Right lobe of liver (tissue), 6 donors: ENCODE measurements around the gene MGAT4C. TPM values are rescaled to one million over a fixed set of nuclear protein-coding genes. Genes with fewer than 3 reads are reported as not detected.

ENCODE experiments used
- ATAC-seq, 4 donors: fragments of 200-7000 bp; cut with Tn5 transposase; one replicate each; pipeline ENCODE4 v1.9.1; 2020; ENCODE audit warnings: mild to moderate bottlenecking in 4 of 4, moderate library complexity in 4 of 4
- DNase-seq, 3 donors: peaks; one replicate each; pipeline ENCODE4 v3.0.0-alpha.2; 2020
- H3K27ac ChIP-seq, 3 donors: fragments of 200-600 bp; one replicate each; pipeline ENCODE4 v1.8.0; 2022
- H3K27me3 ChIP-seq, 2 donors: fragments of 200-600 bp; one replicate each; pipeline ENCODE4 v1.8.0; 2022
- H3K36me3 ChIP-seq, 4 donors: fragments of 200-600 bp; sonication (generic) in 1 of 4; one replicate each; pipeline versions ENCODE4 v1.5.1 to v1.8.0; 2017 to 2022; ENCODE audit warnings: control low read depth in 1 of 4
- H3K4me1 ChIP-seq, 4 donors: fragments of 200-600 bp; sonication (generic) in 1 of 4; one replicate each; pipeline versions ENCODE4 v1.5.1 to v1.8.0; 2017 to 2022; ENCODE audit warnings: control low read depth in 1 of 4
- H3K4me3 ChIP-seq, 3 donors: fragments of 200-600 bp; one replicate each; pipeline ENCODE4 v1.8.0; 2022
- H3K9me3 ChIP-seq, 4 donors: fragments of 200-600 bp; sonication (generic) in 1 of 4; one replicate each; pipeline versions ENCODE4 v1.5.1 to v1.8.0; 2017 to 2022; ENCODE audit warnings: control low read depth in 1 of 4
- POLR2A ChIP-seq: fragments of 450-650 bp; IDR thresholded peaks from one replicate; pipeline ENCODE4 v1.6.1; 2017; ENCODE audit warnings: antibody characterized with exemption, mild to moderate bottlenecking
- WGBS: methylation state at CpG from one replicate; pipeline ENCODE4 v1.1.6; 2018; ENCODE audit warnings: low coverage, low lambda C conversion rate; ENCODE audit not compliant: insufficient coverage; ENCODE audit errors: missing lambda C conversion rate; 5-methylcytosine and 5-hydroxymethylcytosine counted together
- intact Hi-C, 2 donors: fragments of 100-400 bp; cut with DNase I; formaldehyde crosslinking; loops; one replicate each; pipeline versions ENCODE4 v1.11.2 to v1.14.1; 2022
- total RNA-seq, 6 experiments: library from RNA; depleted of rRNA in 2 of 6; stranded (reverse); fragments of >200 nt in 2 of 6; fragmentation: NEBNext Ultra II Directional in 3 of 6; extraction: Animal tissue kit (Norgen Biotek cat#: 25700) in 3 of 6; gene quantifications; one replicate each; pipeline versions ENCODE4 v1.1.0 to v1.2.4, GENCODE V29; 2016 to 2023
- TF ChIP-seq, protein P1 (sequence below), 4 donors: fragments of 200-600 bp in 3 of 4; fragments of 450-650 bp in 1 of 4; IDR thresholded peaks; one replicate each; pipeline versions ENCODE4 v1.5.1 to v1.8.0; 2016 to 2022; ENCODE audit warnings: antibody characterized with exemption in 4 of 4, mild to moderate bottlenecking in 2 of 4
- donor health status: DM: no; HTN: yes; CAD: no.
- donor health status: DM: no; HTN: no; CAD: no.
- donor health status: DM: no; HTN: no; CAD: no.
- donor health status: DM: no; HTN: yes; CAD: no.
- donor health status: DM: no; HTN: yes; CAD: no.

MGAT4C gene
- total RNA-seq, 6 experiments from 2014 or later: 0.06 to 0.55 (median 0.07) TPM; not detected in 1

DNA sequence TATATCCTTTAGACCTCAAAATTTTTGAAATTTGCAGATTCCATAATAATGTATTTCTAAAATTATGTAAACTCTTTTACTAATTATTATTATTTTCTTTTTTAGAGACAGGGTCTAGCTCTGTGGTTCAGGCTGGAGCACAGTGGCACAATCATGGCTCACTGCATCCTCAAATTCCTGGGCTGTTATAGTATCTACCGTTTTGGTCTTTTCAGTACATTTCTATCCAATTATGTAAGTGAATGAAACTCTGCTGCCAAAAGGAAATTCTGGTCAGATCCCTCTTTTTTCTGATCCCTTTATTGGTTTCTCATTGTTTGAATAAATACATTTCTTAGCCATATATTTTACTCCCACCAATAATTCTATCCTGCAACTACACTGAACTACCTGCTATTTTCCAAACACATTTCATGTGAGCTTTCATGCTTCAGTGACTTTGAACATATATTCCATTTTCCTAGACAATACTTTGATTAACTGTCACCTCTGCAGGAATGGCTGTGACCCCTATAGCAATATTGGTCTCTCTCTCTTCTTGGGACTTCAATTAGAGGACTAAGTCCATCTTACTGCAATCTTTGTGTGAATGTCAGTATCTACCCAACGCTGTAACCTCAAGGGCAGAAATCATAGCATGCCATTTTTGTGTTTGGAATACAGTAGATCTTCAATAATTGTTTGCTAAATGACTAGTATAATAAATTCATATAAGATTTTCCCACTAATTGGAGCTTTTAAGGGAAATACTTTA lies 198.9 kb downstream of the MGAT4C start:
- TF ChIP-seq, protein P1, sequence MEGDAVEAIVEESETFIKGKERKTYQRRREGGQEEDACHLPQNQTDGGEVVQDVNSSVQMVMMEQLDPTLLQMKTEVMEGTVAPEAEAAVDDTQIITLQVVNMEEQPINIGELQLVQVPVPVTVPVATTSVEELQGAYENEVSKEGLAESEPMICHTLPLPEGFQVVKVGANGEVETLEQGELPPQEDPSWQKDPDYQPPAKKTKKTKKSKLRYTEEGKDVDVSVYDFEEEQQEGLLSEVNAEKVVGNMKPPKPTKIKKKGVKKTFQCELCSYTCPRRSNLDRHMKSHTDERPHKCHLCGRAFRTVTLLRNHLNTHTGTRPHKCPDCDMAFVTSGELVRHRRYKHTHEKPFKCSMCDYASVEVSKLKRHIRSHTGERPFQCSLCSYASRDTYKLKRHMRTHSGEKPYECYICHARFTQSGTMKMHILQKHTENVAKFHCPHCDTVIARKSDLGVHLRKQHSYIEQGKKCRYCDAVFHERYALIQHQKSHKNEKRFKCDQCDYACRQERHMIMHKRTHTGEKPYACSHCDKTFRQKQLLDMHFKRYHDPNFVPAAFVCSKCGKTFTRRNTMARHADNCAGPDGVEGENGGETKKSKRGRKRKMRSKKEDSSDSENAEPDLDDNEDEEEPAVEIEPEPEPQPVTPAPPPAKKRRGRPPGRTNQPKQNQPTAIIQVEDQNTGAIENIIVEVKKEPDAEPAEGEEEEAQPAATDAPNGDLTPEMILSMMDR (IDR thresholded peaks at IDR 0.05): no peak
- no peak for TF ChIP-seq POLR2A
- Histone ChIP-seq H3K4me1 (no peaks in the 10 kb centered on the region), H3K27me3 (no peaks in the 10 kb centered on the region), H3K4me3 (no peak overlapping the region), H3K9me3 (no peaks in the 10 kb centered on the region), H3K36me3 (no peaks in the 10 kb centered on the region), H3K27ac (no peak overlapping the region)
- intact Hi-C loops: no loop called here
- no peak for DNase-seq
- no peak for ATAC-seq
- 42% methylated on average over 2 of the region's 2 CpGs for WGBS

DNA sequence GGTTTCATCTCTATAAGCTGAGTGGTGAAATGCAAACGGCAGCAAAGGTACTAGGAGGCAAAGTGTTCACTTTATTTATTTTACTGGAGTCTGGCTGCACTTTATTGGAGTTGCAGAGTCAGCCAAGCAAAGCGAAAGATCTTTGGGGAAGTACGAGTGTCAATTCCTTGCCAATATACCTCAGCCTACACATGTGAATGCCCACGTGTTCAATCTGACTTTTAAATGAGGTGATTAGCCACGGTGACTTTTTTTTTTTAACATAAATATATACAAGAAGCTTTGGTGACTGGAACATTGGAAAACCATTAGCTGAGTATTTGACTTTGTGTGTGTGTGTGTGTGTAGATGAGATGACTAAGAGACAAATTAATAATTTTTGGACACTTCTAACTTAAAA lies 203.3 kb downstream of the MGAT4C start:
- intact Hi-C loops: no loop called here
- WGBS: 31% methylated on average over 5 of the region's 5 CpGs
- DNase-seq: no peak
- TF ChIP-seq POLR2A: no peak
- TF ChIP-seq, protein P1 (IDR thresholded peaks at IDR 0.05): no peak
- Histone ChIP-seq H3K9me3 (no peaks in the 10 kb centered on the region), H3K27ac (no peak overlapping the region), H3K4me3 (no peak overlapping the region), H3K36me3 (no peaks in the 10 kb centered on the region), H3K27me3 (no peaks in the 10 kb centered on the region), H3K4me1 (no peaks in the 10 kb centered on the region)
- no peak for ATAC-seq

DNA sequence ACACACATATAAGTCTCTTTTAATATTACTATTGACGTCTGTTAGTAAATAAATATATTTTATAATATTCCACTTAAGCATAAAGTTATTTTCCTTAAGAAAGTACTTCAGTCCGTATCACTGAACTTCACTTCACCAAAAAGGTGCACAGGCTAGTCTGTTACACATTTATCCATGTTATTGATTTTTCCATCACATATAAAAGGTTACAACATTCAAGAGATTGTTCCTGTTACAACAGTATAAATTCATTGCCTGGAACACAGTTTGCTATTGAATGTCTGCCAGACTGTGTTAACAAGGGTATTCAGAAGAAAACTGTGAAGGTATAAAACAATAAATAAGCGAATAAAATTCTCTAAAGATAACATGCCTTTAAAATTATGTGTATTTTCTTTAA lies 206.2 kb downstream of the MGAT4C start:
- H3K9me3 ChIP-seq: no peaks in the 10 kb centered on the region
- H3K36me3 ChIP-seq: no peaks in the 10 kb centered on the region
- intact Hi-C loops: no loop called here
- H3K4me1 ChIP-seq: no peaks in the 10 kb centered on the region
- WGBS: 25% methylated on average over 3 of the region's 3 CpGs
- no peak for DNase-seq
- H3K27me3 ChIP-seq: no peaks in the 10 kb centered on the region
- H3K27ac ChIP-seq: no peak overlapping the region
- TF ChIP-seq POLR2A: no peak
- TF ChIP-seq, protein P1 (IDR thresholded peaks at IDR 0.05): no peak
- H3K4me3 ChIP-seq: no peak overlapping the region
- peak; percentile 38 to 81 (median 76) for ATAC-seq

DNA sequence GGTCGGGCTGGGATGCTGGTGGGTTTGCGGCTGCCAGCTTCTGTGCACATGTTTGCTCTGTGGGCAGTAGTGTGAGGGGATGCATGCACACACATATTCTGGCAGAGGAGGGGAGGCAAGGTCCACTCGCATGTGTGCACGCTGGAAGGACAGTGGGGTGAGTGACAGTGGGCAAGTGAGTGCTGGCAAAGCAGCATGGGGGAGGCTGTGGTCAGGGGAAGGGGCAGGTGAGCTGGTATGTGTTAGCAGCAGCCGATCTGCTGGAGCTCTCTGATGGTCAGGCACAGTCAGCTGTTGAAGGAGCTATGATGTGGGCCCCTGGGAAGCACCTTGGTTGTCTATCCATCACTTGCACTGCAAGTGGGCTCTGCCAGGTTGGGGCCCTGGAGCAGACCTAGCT lies 211.8 kb downstream of the MGAT4C start:
- Histone ChIP-seq H3K9me3 (no peaks in the 10 kb centered on the region), H3K36me3 (no peaks in the 10 kb centered on the region), H3K27ac (no peak overlapping the region), H3K4me3 (no peak overlapping the region), H3K27me3 (no peaks in the 10 kb centered on the region), H3K4me1 (no peaks in the 10 kb centered on the region)
- intact Hi-C loops: no loop called here
- WGBS: 66% methylated on average over 4 of the region's 5 CpGs
- ATAC-seq (peak in 1 of 4 donors; percentile 30), DNase-seq (no peak)
- TF ChIP-seq, protein P1 (IDR thresholded peaks at IDR 0.05): no peak
- no peak for TF ChIP-seq POLR2A
